Panc1 (cell line): ENCODE measurements around the gene TMEM222. TPM values are rescaled to one million over a fixed set of nuclear protein-coding genes. Genes with fewer than 3 reads are reported as not detected.

Experiments
- ATAC-seq: fragments of 200-7000 bp; cut with Tn5 transposase; 2 replicates; pipeline ENCODE4 v1.9.1; 2020; ENCODE audit warnings: mild to moderate bottlenecking, moderate library complexity
- BruUV-seq: library from RNA; stranded (reverse); fragments of 400-500 nt; replicated peaks from 2 replicates; lab custom pipeline; 2021; lab: Mats Ljungman, UMichigan
- CTCF ChIA-PET: fragments of 300-600 bp; sonication (Branson Sonifier 250); formaldehyde crosslinking; loops from one replicate; lab custom pipeline; 2022; ENCODE audit warnings: antibody characterized with exemption; lab: Charles Lee
- POLR2A ChIA-PET: fragments of 300-600 bp; sonication (Branson Sonifier 250); formaldehyde crosslinking; loops from one replicate; lab custom pipeline; 2022; ENCODE audit warnings: antibody characterized with exemption; lab: Charles Lee
- DNase-seq: peaks from one replicate; pipeline ENCODE4 v3.0.0-alpha.2; 2010; ENCODE audit warnings: low read depth, low spot score
- H3K27ac ChIP-seq: 2 replicates; pipeline ENCODE4 v1.5.1; 2011; ENCODE audit warnings: mild to moderate bottlenecking, low read length, inconsistent platforms
- H3K27me3 ChIP-seq: fragments of 200-500 bp; sonication (Bioruptor generic); 2 replicates; pipeline ENCODE4 v1.6.0; 2014; ENCODE audit warnings: low read length, inconsistent platforms; ENCODE audit not compliant: control insufficient read depth, insufficient read depth
- H3K36me3 ChIP-seq: fragments of 200-500 bp; sonication (Bioruptor generic); 2 replicates; pipeline ENCODE4 v1.5.1; 2014; ENCODE audit warnings: inconsistent platforms, mild to moderate bottlenecking, low read length, moderate library complexity; ENCODE audit not compliant: control insufficient read depth, insufficient read depth
- H3K4me1 ChIP-seq: 2 replicates; pipeline ENCODE4 v1.5.1; 2011; ENCODE audit warnings: inconsistent platforms, mild to moderate bottlenecking, low read length, moderate library complexity; ENCODE audit not compliant: control insufficient read depth, insufficient read depth
- H3K4me3 ChIP-seq, 2 experiments: 2 replicates each; pipeline ENCODE4 v1.5.1; 2011 to 2012; ENCODE audit warnings: low read depth in 2 of 2, low read length in 2 of 2, mild to moderate bottlenecking in 2 of 2, inconsistent platforms in 1 of 2, moderate library complexity in 1 of 2
- H3K9me3 ChIP-seq: fragments of 200-500 bp; sonication (Bioruptor generic); 2 replicates; pipeline ENCODE4 v1.5.1; 2014; ENCODE audit warnings: low read depth, mild to moderate bottlenecking, inconsistent platforms, low read length, moderate library complexity; ENCODE audit not compliant: control insufficient read depth, insufficient read depth
- POLR2AphosphoS5 ChIP-seq: IDR thresholded peaks from 2 replicates; pipeline ENCODE4 v1.6.1; 2012; ENCODE audit warnings: mild to moderate bottlenecking, low read depth, low read length, moderate library complexity
- SIN3A ChIP-seq: IDR thresholded peaks from 2 replicates; pipeline ENCODE4 v1.6.1; 2012; ENCODE audit warnings: low read depth, mild to moderate bottlenecking, low read length, moderate library complexity, borderline replicate concordance; ENCODE audit not compliant: insufficient read depth
- TCF7L2 ChIP-seq: IDR thresholded peaks from 2 replicates; pipeline ENCODE4 v1.6.1; 2011; ENCODE audit warnings: mild to moderate bottlenecking, low read depth, low read length, inconsistent platforms
- in situ Hi-C: cut with HindIII; loops from 2 replicates; pipeline ENCODE4 v1.10.0; 2016; ENCODE audit warnings: low sequenced_read_pairs, low pct_unique_long_range_greater_than_20kb
- intact Hi-C: fragments of 100-400 bp; cut with micrococcal nuclease; formaldehyde crosslinking; loops from one replicate; pipeline ENCODE4 v1.10.0; 2022; ENCODE audit not compliant: unreplicated experiment
- total RNA-seq: library from RNA; stranded (reverse); gene quantifications from one replicate; pipeline ENCODE4 v1.2.1, GENCODE V29; 2021; ENCODE audit not compliant: unreplicated experiment
- TF ChIP-seq, protein P1 (sequence below): fragments of 450-650 bp; IDR thresholded peaks from 2 replicates; pipeline ENCODE4 v1.5.1; 2017; ENCODE audit warnings: mild to moderate bottlenecking
- TF ChIP-seq, protein P2 (sequence below), 2 experiments: IDR thresholded peaks; 2 replicates each; pipeline ENCODE4 v1.6.1; 2011 to 2012; ENCODE audit warnings: low read depth in 2 of 2, control low read depth in 1 of 2, low read length in 1 of 2, mild to moderate bottlenecking in 1 of 2, moderate library complexity in 1 of 2; ENCODE audit not compliant: insufficient read depth in 1 of 2

Gene TMEM222
- total RNA-seq, 1 experiment from 2014 or later: 55.3 TPM

- BruUV-seq: no TSS peak
- in situ Hi-C loops (no loop called here), intact Hi-C loops (no loop called here)
- ATAC-seq (no peak), DNase-seq (no peak)
- Histone ChIP-seq H3K9me3 (no peaks in the 10 kb centered on the region), H3K36me3 (peaks cover 2% of the 10 kb centered on the region), H3K27ac (no peak overlapping the region), H3K4me1 (peaks cover 7% of the 10 kb centered on the region; the same call in 1 of the 2 replicates), H3K27me3 (no peaks in the 10 kb centered on the region), H3K4me3 (no peak overlapping the region)
- ChIA-PET CTCF (no interaction called here), POLR2A (interaction anchor here (0.5 kb wide), 1 partner anchor 8 kb away, joined by 3 read pairs; no protein-coding TSS in a partner anchor)
- TF ChIP-seq POLR2AphosphoS5: no peak
- TF ChIP-seq, protein P1, sequence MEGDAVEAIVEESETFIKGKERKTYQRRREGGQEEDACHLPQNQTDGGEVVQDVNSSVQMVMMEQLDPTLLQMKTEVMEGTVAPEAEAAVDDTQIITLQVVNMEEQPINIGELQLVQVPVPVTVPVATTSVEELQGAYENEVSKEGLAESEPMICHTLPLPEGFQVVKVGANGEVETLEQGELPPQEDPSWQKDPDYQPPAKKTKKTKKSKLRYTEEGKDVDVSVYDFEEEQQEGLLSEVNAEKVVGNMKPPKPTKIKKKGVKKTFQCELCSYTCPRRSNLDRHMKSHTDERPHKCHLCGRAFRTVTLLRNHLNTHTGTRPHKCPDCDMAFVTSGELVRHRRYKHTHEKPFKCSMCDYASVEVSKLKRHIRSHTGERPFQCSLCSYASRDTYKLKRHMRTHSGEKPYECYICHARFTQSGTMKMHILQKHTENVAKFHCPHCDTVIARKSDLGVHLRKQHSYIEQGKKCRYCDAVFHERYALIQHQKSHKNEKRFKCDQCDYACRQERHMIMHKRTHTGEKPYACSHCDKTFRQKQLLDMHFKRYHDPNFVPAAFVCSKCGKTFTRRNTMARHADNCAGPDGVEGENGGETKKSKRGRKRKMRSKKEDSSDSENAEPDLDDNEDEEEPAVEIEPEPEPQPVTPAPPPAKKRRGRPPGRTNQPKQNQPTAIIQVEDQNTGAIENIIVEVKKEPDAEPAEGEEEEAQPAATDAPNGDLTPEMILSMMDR: no peak
- TF ChIP-seq TCF7L2: no peak
- no peak for TF ChIP-seq SIN3A
- TF ChIP-seq, protein P2, sequence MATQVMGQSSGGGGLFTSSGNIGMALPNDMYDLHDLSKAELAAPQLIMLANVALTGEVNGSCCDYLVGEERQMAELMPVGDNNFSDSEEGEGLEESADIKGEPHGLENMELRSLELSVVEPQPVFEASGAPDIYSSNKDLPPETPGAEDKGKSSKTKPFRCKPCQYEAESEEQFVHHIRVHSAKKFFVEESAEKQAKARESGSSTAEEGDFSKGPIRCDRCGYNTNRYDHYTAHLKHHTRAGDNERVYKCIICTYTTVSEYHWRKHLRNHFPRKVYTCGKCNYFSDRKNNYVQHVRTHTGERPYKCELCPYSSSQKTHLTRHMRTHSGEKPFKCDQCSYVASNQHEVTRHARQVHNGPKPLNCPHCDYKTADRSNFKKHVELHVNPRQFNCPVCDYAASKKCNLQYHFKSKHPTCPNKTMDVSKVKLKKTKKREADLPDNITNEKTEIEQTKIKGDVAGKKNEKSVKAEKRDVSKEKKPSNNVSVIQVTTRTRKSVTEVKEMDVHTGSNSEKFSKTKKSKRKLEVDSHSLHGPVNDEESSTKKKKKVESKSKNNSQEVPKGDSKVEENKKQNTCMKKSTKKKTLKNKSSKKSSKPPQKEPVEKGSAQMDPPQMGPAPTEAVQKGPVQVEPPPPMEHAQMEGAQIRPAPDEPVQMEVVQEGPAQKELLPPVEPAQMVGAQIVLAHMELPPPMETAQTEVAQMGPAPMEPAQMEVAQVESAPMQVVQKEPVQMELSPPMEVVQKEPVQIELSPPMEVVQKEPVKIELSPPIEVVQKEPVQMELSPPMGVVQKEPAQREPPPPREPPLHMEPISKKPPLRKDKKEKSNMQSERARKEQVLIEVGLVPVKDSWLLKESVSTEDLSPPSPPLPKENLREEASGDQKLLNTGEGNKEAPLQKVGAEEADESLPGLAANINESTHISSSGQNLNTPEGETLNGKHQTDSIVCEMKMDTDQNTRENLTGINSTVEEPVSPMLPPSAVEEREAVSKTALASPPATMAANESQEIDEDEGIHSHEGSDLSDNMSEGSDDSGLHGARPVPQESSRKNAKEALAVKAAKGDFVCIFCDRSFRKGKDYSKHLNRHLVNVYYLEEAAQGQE (IDR thresholded peaks at IDR 0.05; ENCODE audit: insufficient read depth in 1 of 2, low read depth in 2 of 2, low read length in 1 of 2): no peak
Measured at GRCh38 chr1:27331426-27331825, 9.5 kb downstream of the TMEM222 start.

DNA sequence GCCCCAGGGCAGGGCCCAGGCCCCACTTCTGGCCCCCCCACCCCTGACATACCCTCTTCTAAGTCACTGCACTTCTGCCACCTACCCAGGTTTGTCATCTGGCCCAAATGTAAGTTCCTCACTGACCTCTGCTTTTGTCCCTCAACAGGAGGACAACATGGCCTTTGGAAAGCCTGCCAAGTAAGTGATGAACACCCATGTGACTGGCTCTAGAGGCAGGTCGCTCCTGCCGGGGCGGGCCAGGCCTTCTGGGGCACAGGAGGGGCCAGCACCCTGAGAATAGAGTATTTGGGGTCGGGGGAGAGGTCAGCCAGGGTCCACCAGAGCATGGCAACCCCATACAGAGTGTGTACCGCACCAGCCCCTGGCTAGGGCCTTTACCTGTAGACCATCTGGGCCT is 10.0 kb downstream of the TMEM222 start:
- Histone ChIP-seq H3K27me3 (no peaks in the 10 kb centered on the region), H3K4me1 (peaks cover 3% of the 10 kb centered on the region; the same call in 1 of the 2 replicates), H3K27ac (no peak overlapping the region), H3K36me3 (peaks cover 2% of the 10 kb centered on the region), H3K9me3 (no peaks in the 10 kb centered on the region), H3K4me3 (no peak overlapping the region)
- intact Hi-C loops (no loop called here), in situ Hi-C loops (no loop called here)
- TF ChIP-seq, protein P1: no peak
- TF ChIP-seq POLR2AphosphoS5 (no peak), SIN3A (no peak), TCF7L2 (no peak)
- TF ChIP-seq, protein P2 (IDR thresholded peaks at IDR 0.05; ENCODE audit: insufficient read depth in 1 of 2, low read depth in 2 of 2, low read length in 1 of 2): no peak
- no TSS peak for BruUV-seq
- DNase-seq: no peak
- CTCF ChIA-PET: interaction anchor here (1.0 to 1.3 kb wide), 3 partner anchors 9 to 29 kb away, joined by 3 to 4 read pairs (median 3); no protein-coding TSS in a partner anchor
- POLR2A ChIA-PET: interaction anchor here (0.5 kb wide), 1 partner anchor 9 kb away, joined by 3 read pairs; no protein-coding TSS in a partner anchor
- no peak for ATAC-seq
